Measurements from ENCODE around the gene EIF4A2.
"Not testable (repeated sequence)": the region's sequence is repeated elsewhere in the genome, so short reads cannot be mapped to it uniquely, and the experiment has no call there.

EIF4A2 gene

GRCh38 chr3:186800285-186800684 is 16.9 kb downstream of the EIF4A2 start:
- Histone ChIP-seq H4K20me1 (ENCODE audit: insufficient read depth, low read length) (no peaks in the 10 kb centered on the region), H3K9me3 (ENCODE audit: low read length) (no peaks in the 10 kb centered on the region), H3K4me1 (ENCODE audit: insufficient read depth, low read length, severe bottlenecking) (peaks cover 13% of the 10 kb centered on the region), H2AFZ (ENCODE audit: low read length) (no peak overlapping the region), H3K36me3 (ENCODE audit: insufficient read depth, low read length) (peaks cover 94% of the 10 kb centered on the region), H3K9ac (ENCODE audit: low read length) (no peak overlapping the region), H3K9me2 (ENCODE audit: low read depth, low read length) (no peaks in the 10 kb centered on the region), H3K27me3 (ENCODE audit: insufficient read depth, low read length) (no peaks in the 10 kb centered on the region), H3K79me2 (ENCODE audit: insufficient read depth, low read length) (peaks cover 15% of the 10 kb centered on the region), H3K27ac (ENCODE audit: low read depth, low read length, poor library complexity, severe bottlenecking) (no peak overlapping the region), H3F3A (ENCODE audit: insufficient read depth, low read length) (no peaks in the 10 kb centered on the region), H3K4me3 (ENCODE audit: low read depth, low read length, poor library complexity, severe bottlenecking) (no peak overlapping the region), H3K4me2 (ENCODE audit: low read length) (no peak overlapping the region)
- TF ChIP-seq CTCF (IDR thresholded peaks at IDR 0.05; ENCODE audit: low read length) (no peak), EZH2 (IDR thresholded peaks at IDR 0.05; ENCODE audit: borderline replicate concordance, low read length) (no peak)

GRCh38 chr3:186802701-186803100 is 19.3 kb downstream of the EIF4A2 start:
- Histone ChIP-seq H3K4me1 (ENCODE audit: insufficient read depth, low read length, severe bottlenecking) (peaks cover 28% of the 10 kb centered on the region), H3K9ac (ENCODE audit: low read length) (no peak overlapping the region), H3K9me3 (ENCODE audit: low read length) (no peaks in the 10 kb centered on the region), H2AFZ (ENCODE audit: low read length) (no peak overlapping the region), H3K27ac (ENCODE audit: low read depth, low read length, poor library complexity, severe bottlenecking) (no peak overlapping the region), H3K79me2 (ENCODE audit: insufficient read depth, low read length) (peaks cover 24% of the 10 kb centered on the region), H4K20me1 (ENCODE audit: insufficient read depth, low read length) (no peaks in the 10 kb centered on the region), H3K4me2 (ENCODE audit: low read length) (no peak overlapping the region), H3K27me3 (ENCODE audit: insufficient read depth, low read length) (no peaks in the 10 kb centered on the region), H3K36me3 (ENCODE audit: insufficient read depth, low read length) (peaks cover 72% of the 10 kb centered on the region), H3K4me3 (ENCODE audit: low read depth, low read length, poor library complexity, severe bottlenecking) (no peak overlapping the region), H3K9me2 (ENCODE audit: low read depth, low read length) (no peaks in the 10 kb centered on the region), H3F3A (ENCODE audit: insufficient read depth, low read length) (no peaks in the 10 kb centered on the region)
- TF ChIP-seq CTCF (IDR thresholded peaks at IDR 0.05; ENCODE audit: low read length) (no peak), EZH2 (IDR thresholded peaks at IDR 0.05; ENCODE audit: borderline replicate concordance, low read length) (no peak)

- Histone ChIP-seq H3K36me3 (ENCODE audit: insufficient read depth, low read length) (peaks cover 65% of the 10 kb centered on the region), H3K79me2 (ENCODE audit: insufficient read depth, low read length) (peaks cover 24% of the 10 kb centered on the region), H3K4me1 (ENCODE audit: insufficient read depth, low read length, severe bottlenecking) (peaks cover 28% of the 10 kb centered on the region)
- H3K9ac ChIP-seq (ENCODE audit: low read length); H2AFZ ChIP-seq (ENCODE audit: low read length); H3K9me2 ChIP-seq (ENCODE audit: low read depth, low read length); H3K27me3 ChIP-seq (ENCODE audit: insufficient read depth, low read length); H3F3A ChIP-seq (ENCODE audit: insufficient read depth, low read length); H3K4me2 ChIP-seq (ENCODE audit: low read length); H3K27ac ChIP-seq (ENCODE audit: low read depth, low read length, poor library complexity, severe bottlenecking); H3K4me3 ChIP-seq (ENCODE audit: low read depth, low read length, poor library complexity, severe bottlenecking); H4K20me1 ChIP-seq (ENCODE audit: insufficient read depth, low read length); H3K9me3 ChIP-seq (ENCODE audit: low read length): not testable (repeated sequence)
Measured at GRCh38 chr3:186803447-186803846, 20.1 kb downstream of the EIF4A2 start.
